HepG2 (cell line): Measurements from ENCODE around the gene UCN. TPM values are rescaled to one million over a fixed set of nuclear protein-coding genes. Genes with fewer than 3 reads are reported as not detected.
A peak's percentile ranks its signal among the peaks of the same experiment; 100 is the strongest.

Experiments
- CCAR2 ChIP-seq: fragments of 200-400 bp; formaldehyde crosslinking; optimal IDR thresholded peaks from 2 replicates; pipeline ENCODE3; 2018; ENCODE audit warnings: low read depth, mild to moderate bottlenecking, low read length, moderate library complexity
- DMAP1 ChIP-seq: IDR thresholded peaks from 2 replicates; pipeline ENCODE4 v1.6.1; 2016
- LCORL ChIP-seq, 2 experiments: fragments of 450-650 bp in 1 of 2; sonication (generic) in 1 of 2; formaldehyde crosslinking in 1 of 2; IDR thresholded peaks; 2 replicates each; pipeline versions ENCODE4 v1.5.0 to v1.6.1; 2017 to 2020; ENCODE audit warnings: antibody characterized with exemption in 1 of 2, missing genetic modification reagents in 1 of 2
- MXI1 ChIP-seq: IDR thresholded peaks from 3 replicates; pipeline ENCODE4 v1.6.1; 2012; ENCODE audit warnings: low read depth, low read length, inconsistent platforms, borderline replicate concordance
- NFYB ChIP-seq: sonication (generic); formaldehyde crosslinking; IDR thresholded peaks from 2 replicates; pipeline ENCODE4 v1.4.0; 2020; ENCODE audit warnings: missing genetic modification reagents
- NR2F6 ChIP-seq, 2 experiments: IDR thresholded peaks; 2 replicates each; pipeline ENCODE4 v1.6.1; 2016; ENCODE audit warnings: antibody characterized with exemption in 1 of 2, mild to moderate bottlenecking in 1 of 2
- NRL ChIP-seq: sonication (generic); formaldehyde crosslinking; IDR thresholded peaks from 2 replicates; pipeline ENCODE4 v1.5.0; 2020; ENCODE audit warnings: missing genetic modification reagents, mild to moderate bottlenecking, moderate library complexity, borderline replicate concordance
- RFX5 ChIP-seq: IDR thresholded peaks from 2 replicates; pipeline ENCODE4 v1.6.1; 2011; ENCODE audit warnings: low read depth, low read length, improper control_type of control experiment
- RFXAP ChIP-seq: sonication (generic); formaldehyde crosslinking; IDR thresholded peaks from 2 replicates; pipeline ENCODE4 v1.4.0; 2020; ENCODE audit warnings: missing genetic modification reagents, borderline replicate concordance
- SMAD9 ChIP-seq: sonication (generic); formaldehyde crosslinking; IDR thresholded peaks from 2 replicates; pipeline ENCODE4 v1.5.1; 2020; ENCODE audit warnings: mild to moderate bottlenecking, missing genetic modification reagents
- SNRNP70 ChIP-seq: fragments of 200-400 bp; formaldehyde crosslinking; IDR thresholded peaks from 2 replicates; pipeline ENCODE4 v1.6.1; 2017; ENCODE audit warnings: mild to moderate bottlenecking, low read depth, low read length, moderate library complexity
- ZBTB42 ChIP-seq: sonication (generic); formaldehyde crosslinking; IDR thresholded peaks from 2 replicates; pipeline ENCODE4 v1.5.0; 2020; ENCODE audit warnings: mild to moderate bottlenecking, missing genetic modification reagents
- ZMYM3 ChIP-seq: sonication (generic); formaldehyde crosslinking; IDR thresholded peaks from 2 replicates; pipeline ENCODE4 v1.5.1; 2020; ENCODE audit warnings: mild to moderate bottlenecking, missing genetic modification reagents
- ZNF550 ChIP-seq: sonication (generic); formaldehyde crosslinking; IDR thresholded peaks from 2 replicates; pipeline ENCODE4 v1.4.0; 2020; ENCODE audit warnings: mild to moderate bottlenecking, missing genetic modification reagents, borderline replicate concordance
- ZNF562 ChIP-seq: sonication (generic); formaldehyde crosslinking; IDR thresholded peaks from 2 replicates; pipeline ENCODE4 v1.8.0; 2022; ENCODE audit warnings: missing genetic modification reagents, borderline replicate concordance
- ZNF605 ChIP-seq: sonication (generic); formaldehyde crosslinking; IDR thresholded peaks from 2 replicates; pipeline ENCODE4 v1.8.0; 2022; ENCODE audit warnings: mild to moderate bottlenecking, missing genetic modification reagents
- ZNF775 ChIP-seq: sonication (generic); formaldehyde crosslinking; IDR thresholded peaks from 2 replicates; pipeline ENCODE4 v1.4.0; 2020; ENCODE audit warnings: missing genetic modification reagents, mild to moderate bottlenecking, moderate library complexity, borderline replicate concordance
- ZSCAN25 ChIP-seq: sonication (generic); formaldehyde crosslinking; IDR thresholded peaks from 2 replicates; pipeline ENCODE4 v1.8.0; 2022; ENCODE audit warnings: mild to moderate bottlenecking, missing genetic modification reagents
- polyA plus RNA-seq, 8 experiments: library from polyadenylated mRNA; depleted of rRNA in 3 of 8; stranded (reverse) in 7 of 8; unstranded in 1 of 8; fragments of >200 nt; fragmentation: Illumina TruSeq in 4 of 8; extraction: Trizol in 4 of 8; gene quantifications; 2 replicates each; pipeline versions ENCODE4 v1.2.1 to v1.2.3, GENCODE V29; 2011 to 2016; ENCODE audit warnings: low read depth in 4 of 8, missing spikeins in 1 of 8, mixed read lengths in 1 of 8; ENCODE audit not compliant: insufficient read depth in 1 of 8
- total RNA-seq, 5 experiments: library from RNA; depleted of rRNA; stranded (reverse); fragments of >200 nt; fragmentation: Illumina TruSeq; extraction: Trizol; gene quantifications; 2 replicates each; pipeline ENCODE4 v1.2.3, GENCODE V29; 2016; ENCODE audit warnings: low read depth in 1 of 5
- TF ChIP-seq, protein P1 (sequence below): sonication (generic); formaldehyde crosslinking; conservative IDR thresholded peaks from 2 replicates; pipeline ENCODE4 v1.4.0; 2020; ENCODE audit warnings: mild to moderate bottlenecking, missing genetic modification reagents, moderate library complexity
- TF ChIP-seq, protein P2 (sequence below): sonication (generic); formaldehyde crosslinking; IDR thresholded peaks from 2 replicates; pipeline ENCODE4 v1.4.0; 2020; ENCODE audit warnings: mild to moderate bottlenecking, missing genetic modification reagents

The UCN gene
- total and polyA plus RNA-seq, 2 of the 13 experiments (the other 11 are each of a cell fraction or from before 2014, with no cell fraction given), result 1.2 to 2.3 TPM

DNA sequence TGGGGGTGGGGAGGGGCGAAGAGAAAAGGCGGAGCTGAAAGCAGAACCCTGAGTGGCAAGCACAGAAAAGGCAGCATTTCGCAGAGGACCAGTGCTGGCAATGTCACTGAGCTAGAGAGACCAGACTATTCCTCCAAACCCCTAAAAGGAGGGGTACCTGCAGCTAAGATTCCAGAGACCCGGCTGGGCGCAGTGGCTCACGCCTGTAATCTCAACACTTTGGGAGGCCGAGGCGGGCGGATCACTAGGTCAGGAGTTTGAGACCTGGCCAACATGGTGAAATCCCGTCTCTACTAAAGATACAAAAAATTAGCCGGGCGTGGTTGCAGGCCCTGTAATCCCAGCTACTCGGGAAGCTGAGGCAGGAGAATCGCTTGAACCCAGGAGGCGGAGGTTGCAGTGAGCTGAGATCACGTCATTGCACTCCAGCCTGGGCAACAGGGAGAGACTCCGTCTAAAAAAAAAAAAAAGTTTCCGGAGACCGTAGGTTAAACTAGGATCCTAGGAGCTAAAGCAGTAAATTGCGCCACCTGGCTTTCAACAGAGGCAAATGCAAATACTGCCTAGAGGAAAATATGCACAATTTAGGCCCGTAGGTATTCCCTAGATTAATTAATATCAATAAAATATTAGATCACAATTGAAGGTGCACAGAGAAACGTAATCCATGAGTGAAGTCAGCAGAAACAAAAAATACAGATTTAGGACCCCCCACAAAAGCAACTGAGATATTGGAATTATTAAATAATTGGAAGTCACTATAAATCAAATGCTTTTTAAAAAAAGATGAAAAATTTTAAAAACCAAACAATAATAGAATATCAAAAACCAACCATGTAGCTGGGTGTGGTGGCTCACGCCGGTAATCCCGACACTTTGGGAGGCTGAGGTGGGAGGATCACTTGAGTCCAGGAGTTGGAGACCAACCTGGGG is 4.9 kb downstream of the UCN start (continued):
- TF ChIP-seq, protein P1, sequence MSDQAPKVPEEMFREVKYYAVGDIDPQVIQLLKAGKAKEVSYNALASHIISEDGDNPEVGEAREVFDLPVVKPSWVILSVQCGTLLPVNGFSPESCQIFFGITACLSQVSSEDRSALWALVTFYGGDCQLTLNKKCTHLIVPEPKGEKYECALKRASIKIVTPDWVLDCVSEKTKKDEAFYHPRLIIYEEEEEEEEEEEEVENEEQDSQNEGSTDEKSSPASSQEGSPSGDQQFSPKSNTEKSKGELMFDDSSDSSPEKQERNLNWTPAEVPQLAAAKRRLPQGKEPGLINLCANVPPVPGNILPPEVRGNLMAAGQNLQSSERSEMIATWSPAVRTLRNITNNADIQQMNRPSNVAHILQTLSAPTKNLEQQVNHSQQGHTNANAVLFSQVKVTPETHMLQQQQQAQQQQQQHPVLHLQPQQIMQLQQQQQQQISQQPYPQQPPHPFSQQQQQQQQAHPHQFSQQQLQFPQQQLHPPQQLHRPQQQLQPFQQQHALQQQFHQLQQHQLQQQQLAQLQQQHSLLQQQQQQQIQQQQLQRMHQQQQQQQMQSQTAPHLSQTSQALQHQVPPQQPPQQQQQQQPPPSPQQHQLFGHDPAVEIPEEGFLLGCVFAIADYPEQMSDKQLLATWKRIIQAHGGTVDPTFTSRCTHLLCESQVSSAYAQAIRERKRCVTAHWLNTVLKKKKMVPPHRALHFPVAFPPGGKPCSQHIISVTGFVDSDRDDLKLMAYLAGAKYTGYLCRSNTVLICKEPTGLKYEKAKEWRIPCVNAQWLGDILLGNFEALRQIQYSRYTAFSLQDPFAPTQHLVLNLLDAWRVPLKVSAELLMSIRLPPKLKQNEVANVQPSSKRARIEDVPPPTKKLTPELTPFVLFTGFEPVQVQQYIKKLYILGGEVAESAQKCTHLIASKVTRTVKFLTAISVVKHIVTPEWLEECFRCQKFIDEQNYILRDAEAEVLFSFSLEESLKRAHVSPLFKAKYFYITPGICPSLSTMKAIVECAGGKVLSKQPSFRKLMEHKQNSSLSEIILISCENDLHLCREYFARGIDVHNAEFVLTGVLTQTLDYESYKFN (CRISPR knock-in tag), result peak; percentile 17; the same call in 1 of the 2 replicates
- no peak for TF ChIP-seq SNRNP70
- TF ChIP-seq NR2F6 (IDR thresholded peaks at IDR 0.05), result no peak
- TF ChIP-seq NR2F6 (CRISPR knock-in tag; IDR thresholded peaks at IDR 0.05), result no peak
- peak; percentile 79 for TF ChIP-seq ZNF605 (CRISPR knock-in tag)
- no peak for TF ChIP-seq LCORL (IDR thresholded peaks at IDR 0.05)
- peak; percentile 37; the same call in 1 of the 2 replicates for TF ChIP-seq LCORL (CRISPR knock-in tag; IDR thresholded peaks at IDR 0.05)
- TF ChIP-seq ZMYM3 (CRISPR knock-in tag), result peak; percentile 54; the same call in 1 of the 2 replicates
- no peak for TF ChIP-seq ZNF550
- peak; percentile 14; the same call in 1 of the 2 replicates for TF ChIP-seq DMAP1
- TF ChIP-seq RFXAP, result no peak
- no peak for TF ChIP-seq SMAD9 (CRISPR knock-in tag)
- TF ChIP-seq ZSCAN25 (CRISPR knock-in tag), result peak; percentile 14; the same call in 1 of the 2 replicates
- TF ChIP-seq, protein P2, sequence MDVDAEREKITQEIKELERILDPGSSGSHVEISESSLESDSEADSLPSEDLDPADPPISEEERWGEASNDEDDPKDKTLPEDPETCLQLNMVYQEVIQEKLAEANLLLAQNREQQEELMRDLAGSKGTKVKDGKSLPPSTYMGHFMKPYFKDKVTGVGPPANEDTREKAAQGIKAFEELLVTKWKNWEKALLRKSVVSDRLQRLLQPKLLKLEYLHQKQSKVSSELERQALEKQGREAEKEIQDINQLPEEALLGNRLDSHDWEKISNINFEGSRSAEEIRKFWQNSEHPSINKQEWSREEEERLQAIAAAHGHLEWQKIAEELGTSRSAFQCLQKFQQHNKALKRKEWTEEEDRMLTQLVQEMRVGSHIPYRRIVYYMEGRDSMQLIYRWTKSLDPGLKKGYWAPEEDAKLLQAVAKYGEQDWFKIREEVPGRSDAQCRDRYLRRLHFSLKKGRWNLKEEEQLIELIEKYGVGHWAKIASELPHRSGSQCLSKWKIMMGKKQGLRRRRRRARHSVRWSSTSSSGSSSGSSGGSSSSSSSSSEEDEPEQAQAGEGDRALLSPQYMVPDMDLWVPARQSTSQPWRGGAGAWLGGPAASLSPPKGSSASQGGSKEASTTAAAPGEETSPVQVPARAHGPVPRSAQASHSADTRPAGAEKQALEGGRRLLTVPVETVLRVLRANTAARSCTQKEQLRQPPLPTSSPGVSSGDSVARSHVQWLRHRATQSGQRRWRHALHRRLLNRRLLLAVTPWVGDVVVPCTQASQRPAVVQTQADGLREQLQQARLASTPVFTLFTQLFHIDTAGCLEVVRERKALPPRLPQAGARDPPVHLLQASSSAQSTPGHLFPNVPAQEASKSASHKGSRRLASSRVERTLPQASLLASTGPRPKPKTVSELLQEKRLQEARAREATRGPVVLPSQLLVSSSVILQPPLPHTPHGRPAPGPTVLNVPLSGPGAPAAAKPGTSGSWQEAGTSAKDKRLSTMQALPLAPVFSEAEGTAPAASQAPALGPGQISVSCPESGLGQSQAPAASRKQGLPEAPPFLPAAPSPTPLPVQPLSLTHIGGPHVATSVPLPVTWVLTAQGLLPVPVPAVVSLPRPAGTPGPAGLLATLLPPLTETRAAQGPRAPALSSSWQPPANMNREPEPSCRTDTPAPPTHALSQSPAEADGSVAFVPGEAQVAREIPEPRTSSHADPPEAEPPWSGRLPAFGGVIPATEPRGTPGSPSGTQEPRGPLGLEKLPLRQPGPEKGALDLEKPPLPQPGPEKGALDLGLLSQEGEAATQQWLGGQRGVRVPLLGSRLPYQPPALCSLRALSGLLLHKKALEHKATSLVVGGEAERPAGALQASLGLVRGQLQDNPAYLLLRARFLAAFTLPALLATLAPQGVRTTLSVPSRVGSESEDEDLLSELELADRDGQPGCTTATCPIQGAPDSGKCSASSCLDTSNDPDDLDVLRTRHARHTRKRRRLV (CRISPR knock-in tag), result peak; percentile 67; the same call in 1 of the 2 replicates
- peak; percentile 22; the same call in 1 of the 2 replicates for TF ChIP-seq ZNF775 (CRISPR knock-in tag)
- TF ChIP-seq RFX5, result no peak
- 0 out of 3 replicates have a peak, but pooled peaks have one; percentile 26 for TF ChIP-seq MXI1
- no peak for TF ChIP-seq ZBTB42 (CRISPR knock-in tag)
- TF ChIP-seq NFYB, result no peak
- no peak for TF ChIP-seq CCAR2
- no peak for TF ChIP-seq ZNF562 (CRISPR knock-in tag)
- no peak; the same call in 1 of the 2 replicates for TF ChIP-seq NRL
